Retina (tissue), 1 donor: ENCODE results near the gene ITGA2.

Experiments
- DNase-seq: peaks from one replicate; pipeline ENCODE4 v3.0.0-alpha.2; 2016

Gene ITGA2

GRCh38 chr5:53022930-53023511, 33.9 kb downstream of the ITGA2 start:
- no peak for DNase-seq

GRCh38 chr5:53023969-53024368, 34.8 kb downstream of the ITGA2 start:
- DNase-seq, result no peak

- DNase-seq, result no peak
Measured at GRCh38 chr5:53024535-53024934, 35.4 kb downstream of the ITGA2 start.

GRCh38 chr5:53025487-53025886, 36.3 kb downstream of the ITGA2 start:
- DNase-seq, result no peak

DNA sequence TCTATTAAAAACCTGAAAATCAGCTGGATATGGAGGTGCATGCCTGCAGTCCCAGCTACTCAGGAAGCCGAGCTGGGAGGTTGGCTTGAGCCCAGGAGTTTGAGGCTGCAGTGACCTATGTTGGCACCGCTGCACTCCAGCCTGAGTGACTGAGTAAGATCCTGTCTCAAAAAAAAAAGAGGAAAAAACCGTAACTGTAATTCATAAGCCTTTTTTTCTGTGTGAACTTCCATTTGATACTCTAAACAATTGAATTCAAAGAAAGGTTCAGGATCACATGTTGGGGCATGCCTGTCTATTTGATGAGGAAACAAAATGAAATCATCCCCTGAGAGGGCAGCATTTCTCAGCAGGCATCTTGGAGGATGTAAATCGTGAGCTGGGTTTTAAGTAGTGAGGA, 38.8 kb downstream of the ITGA2 start:
- DNase-seq, result no peak

GRCh38 chr5:53029608-53030007, 40.5 kb downstream of the ITGA2 start:
- DNase-seq, result no peak

DNA sequence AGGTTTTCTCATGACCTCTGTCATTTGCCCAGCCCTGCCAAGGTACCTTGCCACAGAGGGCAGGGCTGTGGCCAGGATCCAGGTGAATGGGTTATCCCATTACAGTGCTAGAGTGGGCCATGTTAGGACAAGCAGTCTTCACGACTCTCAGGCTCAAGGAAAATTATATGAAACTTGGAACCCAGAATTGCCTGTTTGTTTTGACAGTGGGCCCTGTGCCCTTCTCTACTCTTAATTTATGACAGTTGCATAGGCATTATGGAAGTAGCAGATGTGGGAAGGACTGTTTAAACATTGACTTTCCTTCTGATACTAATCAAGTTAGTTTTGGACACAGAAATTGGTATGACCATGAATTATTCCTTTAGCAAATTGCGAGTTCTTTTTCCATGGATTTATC, 41.7 kb downstream of the ITGA2 start:
- no peak for DNase-seq

GRCh38 chr5:53031695-53032096, 42.5 kb downstream of the ITGA2 start:
- no peak for DNase-seq

GRCh38 chr5:53032188-53032587, 43.0 kb downstream of the ITGA2 start:
- no peak for DNase-seq

GRCh38 chr5:53034832-53035231, 45.7 kb downstream of the ITGA2 start:
- DNase-seq, result no peak

DNA sequence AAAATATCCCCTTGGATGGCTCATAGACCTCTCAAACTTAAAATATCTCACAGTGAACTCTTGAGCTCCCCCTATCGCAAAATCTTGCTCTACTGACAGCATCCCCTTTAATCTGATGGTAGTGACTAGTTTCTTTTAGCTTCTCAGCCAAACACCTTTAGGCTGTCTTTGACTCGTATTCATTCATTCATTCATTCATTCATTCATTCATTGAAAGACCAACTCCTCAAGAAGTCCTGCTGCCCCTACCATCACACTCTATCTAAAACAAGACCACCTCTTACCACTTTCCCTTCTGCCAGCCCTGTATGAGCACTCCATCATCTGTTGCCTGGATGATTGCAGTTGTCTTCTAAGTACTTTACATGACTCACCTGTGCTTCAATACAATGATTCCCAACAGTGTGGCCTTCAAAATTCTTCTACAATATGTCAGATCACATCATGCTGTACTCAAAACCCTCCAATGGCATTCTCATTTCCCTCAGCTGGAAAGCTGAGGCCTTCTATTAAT, 46.8 kb downstream of the ITGA2 start:
- DNase-seq, result no peak

DNA sequence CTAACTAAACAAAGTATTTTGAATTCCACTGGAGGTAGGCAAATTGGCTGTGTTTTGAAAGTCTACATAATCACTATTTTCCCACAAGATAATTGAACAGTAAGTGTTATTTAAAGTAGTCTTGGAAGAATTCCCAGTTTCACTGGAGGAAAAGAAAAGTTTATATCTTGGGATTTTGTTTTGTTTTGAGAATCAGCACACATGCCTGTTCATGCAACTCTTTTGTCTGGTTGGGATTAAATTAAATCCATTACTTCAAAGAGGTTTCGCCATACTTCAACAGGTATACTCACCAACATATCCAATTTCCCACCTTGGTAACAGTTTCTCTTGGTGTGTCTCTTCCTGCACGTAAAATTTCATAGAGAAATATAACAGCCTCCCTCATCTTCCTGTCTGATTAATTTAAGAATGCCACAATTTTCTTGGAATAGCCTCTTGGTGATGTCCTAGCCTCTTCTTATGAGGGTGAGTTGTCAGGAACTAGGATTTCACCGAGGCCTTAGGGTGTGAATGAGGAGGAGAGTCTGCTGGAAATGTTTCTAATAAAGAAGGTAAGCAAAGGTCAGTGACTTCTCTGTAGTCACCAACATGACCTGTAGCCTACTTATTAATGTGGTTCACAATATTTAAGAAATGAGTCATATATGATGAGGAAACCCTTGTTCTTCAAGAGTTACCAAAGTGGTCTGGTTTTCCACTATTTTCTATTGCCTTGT, 48.1 kb downstream of the ITGA2 start:
- DNase-seq, result no peak

DNA sequence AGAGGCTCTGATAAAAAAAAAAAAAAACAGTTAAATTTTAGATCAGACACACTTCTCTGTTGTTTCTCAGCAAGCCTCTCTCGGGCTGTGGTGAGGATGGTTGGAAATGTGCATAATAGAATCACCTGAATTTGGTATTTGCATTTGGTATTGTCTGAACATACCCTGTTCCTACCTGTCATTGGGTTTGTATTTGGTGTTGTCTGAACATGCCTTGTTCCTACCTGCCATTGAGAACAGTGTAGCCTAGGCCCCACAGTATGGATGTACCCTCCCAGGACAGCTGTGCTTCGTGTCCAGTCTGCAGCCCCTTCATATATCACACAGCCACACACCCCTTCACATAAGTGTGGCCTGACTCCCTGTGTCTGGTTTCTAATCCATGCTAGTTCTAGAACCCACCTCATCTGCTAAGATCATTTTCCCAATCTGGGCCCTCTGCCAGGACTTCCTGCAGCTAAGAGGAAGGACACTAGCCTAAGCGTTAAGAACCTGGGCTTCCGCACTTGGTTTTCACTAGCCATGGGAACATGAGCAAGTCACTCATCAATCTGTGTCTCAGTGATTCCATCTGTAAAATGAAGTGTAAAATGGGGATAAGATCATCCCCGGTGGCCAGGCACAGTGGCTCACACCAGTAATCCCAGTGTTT, 49.2 kb downstream of the ITGA2 start:
- no peak for DNase-seq

DNA sequence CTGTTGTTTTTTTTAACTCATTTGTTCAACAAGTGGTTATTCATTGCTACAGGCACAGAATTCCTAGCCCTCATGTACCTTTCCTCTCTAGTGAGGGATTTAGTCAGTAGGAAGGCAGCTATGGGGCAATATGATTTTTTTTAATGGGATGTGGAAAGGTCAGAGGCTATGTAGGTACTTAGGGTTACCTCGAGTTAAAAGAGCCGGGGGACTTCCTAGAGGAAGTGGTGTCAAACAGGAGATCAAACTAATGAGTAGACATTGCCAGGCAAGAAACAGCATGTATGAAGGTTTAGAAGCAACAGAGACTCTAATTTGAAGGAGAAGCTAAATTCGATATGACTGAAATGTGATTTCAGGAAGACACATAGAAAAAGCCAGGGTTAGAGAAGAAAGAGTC, 50.7 kb downstream of the ITGA2 start:
- DNase-seq, result no peak

- DNase-seq, result no peak
Measured at GRCh38 chr5:53041071-53041692, 52.0 kb downstream of the ITGA2 start.

DNA sequence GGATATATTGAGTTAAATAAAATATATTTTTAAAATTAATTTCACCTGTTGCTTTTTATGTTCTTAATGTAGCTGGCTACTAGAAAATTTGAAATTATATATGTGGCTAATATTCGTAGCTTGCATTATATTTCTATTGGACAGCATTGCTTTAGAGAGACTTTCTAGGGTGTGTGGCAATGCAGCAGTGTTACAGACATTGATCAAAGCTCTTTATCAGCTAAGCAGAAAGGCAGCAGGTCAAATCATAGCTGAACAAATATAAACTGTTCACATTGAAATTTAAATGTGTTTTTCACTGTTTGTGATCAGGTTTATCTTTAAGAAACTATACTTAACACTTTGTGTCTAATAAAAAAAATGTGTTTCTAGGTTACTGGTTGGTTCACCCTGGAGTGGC, 52.6 kb downstream of the ITGA2 start:
- no peak for DNase-seq

DNA sequence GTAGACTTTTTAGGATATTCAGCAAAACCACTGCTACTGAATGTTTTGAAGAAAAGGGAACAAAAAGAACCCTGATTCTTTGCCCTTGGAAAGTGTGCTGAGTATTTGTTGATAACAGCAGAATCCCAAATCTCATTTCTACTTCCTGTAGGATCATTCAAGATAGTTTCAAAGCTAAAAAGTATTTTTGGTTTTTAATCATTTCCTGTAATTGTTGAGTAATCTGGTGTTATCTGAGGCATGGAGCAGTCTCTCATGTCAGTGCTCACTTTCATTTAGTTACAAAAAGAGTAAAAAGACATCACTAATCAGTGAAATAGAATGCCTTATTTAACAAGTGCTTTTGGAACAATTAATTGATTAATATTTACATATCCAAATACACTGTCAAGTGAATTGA, 56.1 kb downstream of the ITGA2 start:
- DNase-seq, result no peak

- no peak for DNase-seq
Measured at GRCh38 chr5:53048248-53048647, 59.1 kb downstream of the ITGA2 start.

GRCh38 chr5:53052499-53052898, 63.3 kb downstream of the ITGA2 start:
- no peak for DNase-seq

GRCh38 chr5:53053364-53053763, 64.2 kb downstream of the ITGA2 start:
- DNase-seq, result no peak

GRCh38 chr5:53055365-53055764, 66.2 kb downstream of the ITGA2 start:
- DNase-seq, result no peak

DNA sequence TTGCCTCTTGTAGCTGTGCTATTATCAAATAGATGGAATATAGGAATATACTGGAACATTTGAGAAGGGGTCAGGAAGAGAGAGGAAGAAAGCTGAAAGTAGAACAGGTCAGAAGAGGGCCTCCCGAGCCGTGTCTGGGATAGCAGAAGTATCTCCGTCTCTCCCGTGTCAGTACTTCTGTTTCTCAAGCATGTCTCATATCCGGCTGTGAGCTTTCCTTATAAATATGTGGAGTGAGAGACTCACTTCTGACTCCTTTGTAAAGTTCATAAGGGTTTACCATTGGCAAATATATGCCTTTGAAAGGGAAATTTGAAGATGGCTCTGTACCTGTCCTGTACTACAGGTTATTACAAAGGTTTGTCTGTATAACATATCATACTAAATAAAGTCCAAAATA, 70.1 kb downstream of the ITGA2 start:
- DNase-seq, result no peak

GRCh38 chr5:53063176-53063575, 74.0 kb downstream of the ITGA2 start:
- DNase-seq, result no peak

DNA sequence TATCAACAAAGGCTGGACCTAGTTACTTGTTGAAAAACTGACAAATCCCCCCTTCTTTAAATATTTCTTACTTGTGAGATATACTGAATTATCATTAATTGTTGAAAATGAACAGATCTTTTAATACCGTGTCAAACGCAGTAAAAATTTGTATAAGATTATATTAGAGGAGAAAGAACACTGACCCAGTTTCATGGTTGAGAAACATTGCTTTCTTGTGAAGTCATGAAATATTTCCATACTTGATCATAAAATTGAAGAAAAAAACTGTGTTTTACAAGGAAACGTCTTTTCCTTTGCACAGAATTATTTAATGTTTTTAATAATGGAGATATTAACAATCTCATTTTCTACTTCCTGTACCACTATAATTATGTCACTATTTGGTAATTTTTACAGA, 74.6 kb downstream of the ITGA2 start:
- no peak for DNase-seq
